ENCODE data around the gene IER3IP1. TPM values are rescaled to one million over a fixed set of nuclear protein-coding genes. Genes with fewer than 3 reads are reported as not detected.

IER3IP1 gene
- total and polyA plus RNA-seq, 8 donors, result 2.7 to 15.4 (median 5.5) TPM

- no peaks in the 10 kb centered on the region for H3K9me3 ChIP-seq
- H3K27ac ChIP-seq, result peak within 1 kb of the TSS; percentile 67 to 90 (median 85)
- H3K4me1 ChIP-seq, result peaks cover 0 to 14% (median 0%) of the 10 kb centered on the region in 3 donors
- ATAC-seq, result peak; percentile 97 to 99 (median 98)
- peak within 1 kb of the TSS; percentile 56 to 97 (median 83) for H3K4me3 ChIP-seq
- WGBS, 2 donors, result 0 to 1% methylated on average over 66 to 70 of the region's 70 CpGs
- H3K27me3 ChIP-seq, result no peaks in the 10 kb centered on the region
- peak; percentile 75 to 94 (median 82) for DNase-seq
- H3K36me3 ChIP-seq, result peaks cover 0 to 5% (median 0%) of the 10 kb centered on the region in 3 donors
- no peak for TF ChIP-seq CTCF (IDR thresholded peaks at IDR 0.05)
- no peak for FAIRE-seq
- intact Hi-C loops (cut with DNase I), result no loop called here
These were observed 25.9 kb downstream of the IER3IP1 start, which contains the start of gene HDHD2 for GRCh38 chr18:47150029-47150823. Gene HDHD2 (minus strand): TSS chr18:47150500. CDS start chr18:47136439, 14,061 bp downstream.

GRCh38 chr18:47149457-47150028, 26.6 kb downstream of the IER3IP1 start:
- peak overlapping the region; percentile 67 to 90 (median 85) for H3K27ac ChIP-seq
- intact Hi-C loops (cut with DNase I), result no loop called here
- DNase-seq (no peak), ATAC-seq (peak in 3 of 4 donors; percentile 6 to 24 (median 17)), FAIRE-seq (no peak)
- 14 to 15% methylated on average over 12 of the region's 12 CpGs for WGBS, 2 donors
- no peak for TF ChIP-seq CTCF (IDR thresholded peaks at IDR 0.05)
- H3K9me3 ChIP-seq, result no peaks in the 10 kb centered on the region
- H3K27me3 ChIP-seq, result no peaks in the 10 kb centered on the region
- H3K36me3 ChIP-seq, result peaks cover 0 to 3% (median 0%) of the 10 kb centered on the region in 3 donors
- peak overlapping the region; percentile 56 to 97 (median 83) for H3K4me3 ChIP-seq
- peaks cover 0 to 14% (median 0%) of the 10 kb centered on the region in 3 donors for H3K4me1 ChIP-seq

- Histone ChIP-seq H3K36me3 (no peaks in the 10 kb centered on the region), H3K4me3 (no peak overlapping the region), H3K4me1 (peaks cover 0 to 12% (median 4%) of the 10 kb centered on the region in 3 donors), H3K27ac (no peak overlapping the region), H3K27me3 (no peaks in the 10 kb centered on the region), H3K9me3 (no peaks in the 10 kb centered on the region)
- DNase-seq (no peak), ATAC-seq (no peak), FAIRE-seq (no peak)
- 90 to 95% methylated on average over 3 of the region's 3 CpGs for WGBS, 2 donors
- intact Hi-C loops (cut with DNase I), result no loop called here
- no peak for TF ChIP-seq CTCF (IDR thresholded peaks at IDR 0.05)
These were observed 30.0 kb downstream of the IER3IP1 start for GRCh38 chr18:47146206-47146605.

- DNase-seq, result no peak
- peaks cover 0 to 4% (median 4%) of the 10 kb centered on the region in 3 donors for H3K4me1 ChIP-seq
- no peaks in the 10 kb centered on the region for H3K27me3 ChIP-seq
- no peaks in the 10 kb centered on the region for H3K36me3 ChIP-seq
- no peak for TF ChIP-seq CTCF (IDR thresholded peaks at IDR 0.05)
- no peaks in the 10 kb centered on the region for H3K9me3 ChIP-seq
- no peak overlapping the region for H3K27ac ChIP-seq
- no peak for FAIRE-seq
- intact Hi-C loops (cut with DNase I), result no loop called here
- no peak for ATAC-seq
- H3K4me3 ChIP-seq, result no peak overlapping the region
- WGBS, 2 donors, result 93 to 95% methylated on average over 4 of the region's 4 CpGs
These were observed 32.2 kb downstream of the IER3IP1 start for GRCh38 chr18:47143899-47144485.

Data from pancreas (tissue), 10 donors.